Left colon (tissue), 2 donors: ENCODE results near the gene RNF150. TPM values are rescaled to one million over a fixed set of nuclear protein-coding genes. Genes with fewer than 3 reads are reported as not detected.

ENCODE experiments used
- ATAC-seq: fragments of 200-7000 bp; cut with Tn5 transposase; one replicate; pipeline ENCODE4 v1.9.1; 2020; ENCODE audit warnings: mild to moderate bottlenecking, moderate library complexity
- DNase-seq, 2 donors: peaks; one replicate each; pipeline ENCODE4 v3.0.0-alpha.2; 2020
- intact Hi-C, 2 donors: fragments of 100-400 bp; cut with DNase I in 1 of 2; cut with micrococcal nuclease in 1 of 2; formaldehyde crosslinking; loops; one replicate each; pipeline versions ENCODE4 v1.11.2 to v1.14.0; 2022; cut with DNase I, micrococcal nuclease
- total RNA-seq, 2 donors: library from RNA; stranded (reverse); fragmentation: NEBNext Ultra II Directional; extraction: Animal tissue kit (Norgen Biotek cat#: 25700); gene quantifications; one replicate each; pipeline ENCODE4 v1.2.1, GENCODE V29; 2021
- donor health status: DM: no; HTN: no; CAD: no.
- donor health status: DM: yes; HTN: yes; CAD: no.

Gene RNF150
- total RNA-seq, 2 donors from 2014 or later: 0.70 to 9.9 TPM

GRCh38 chr4:140904904-140905303 is 228.4 kb downstream of the RNF150 start:
- no peak for DNase-seq

DNA sequence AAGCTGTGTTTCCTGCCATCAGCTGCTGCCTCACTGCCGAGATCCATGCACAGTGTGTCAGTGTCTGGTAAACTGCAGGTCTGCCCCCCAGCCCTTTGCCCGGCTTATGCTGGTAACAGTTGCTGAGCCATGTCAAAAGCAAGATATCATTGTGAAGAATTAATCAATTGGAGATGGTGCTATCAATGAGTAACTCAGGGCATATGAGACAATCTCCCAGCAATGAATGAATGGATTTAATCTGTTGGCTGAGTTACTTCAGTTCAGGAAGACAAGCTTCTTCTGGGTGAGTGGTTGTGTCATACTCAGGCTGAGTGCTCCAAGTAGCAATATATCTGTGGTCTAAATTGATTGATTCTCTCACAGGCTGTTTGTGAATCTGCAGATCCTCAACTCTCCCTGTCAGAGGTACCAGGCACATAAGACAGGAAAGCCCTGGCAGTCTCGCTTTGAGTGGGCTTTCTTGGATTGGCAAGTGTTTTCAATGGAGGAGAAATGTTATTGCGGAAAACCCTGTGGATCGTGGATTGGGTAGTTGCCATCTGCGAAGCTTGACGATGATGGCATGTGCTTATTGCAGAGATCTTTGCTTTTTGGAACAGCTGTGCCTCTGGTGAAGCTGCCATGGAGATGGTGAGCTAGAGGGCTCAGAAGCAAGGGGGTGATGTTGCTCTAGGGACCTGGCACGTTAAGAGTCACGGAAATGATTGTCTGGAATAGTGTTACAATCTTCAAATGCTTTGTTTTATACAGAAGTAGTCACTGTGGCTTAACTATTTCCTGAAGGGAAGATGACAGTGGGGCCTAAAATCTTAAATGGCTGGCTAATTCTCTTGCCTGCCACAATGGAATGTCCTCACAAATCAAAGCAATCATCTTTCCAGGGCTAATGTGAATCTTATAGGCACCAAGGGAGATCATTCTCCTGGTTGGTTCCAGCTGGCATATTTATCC is 229.5 kb downstream of the RNF150 start:
- ATAC-seq (no peak), DNase-seq (no peak)
- intact Hi-C loops: no loop called here

More at GRCh38 chr4:140904904-140905303, 228.4 kb downstream of the RNF150 start:
- intact Hi-C loops: no loop called here
- no peak for ATAC-seq

- intact Hi-C loops: no loop called here
- ATAC-seq (no peak), DNase-seq (no peak)
Observed at GRCh38 chr4:140901736-140902336, 231.4 kb downstream of the RNF150 start.

- intact Hi-C loops: no loop called here
- DNase-seq (no peak), ATAC-seq (no peak)
Observed at GRCh38 chr4:140893939-140894338, 239.3 kb downstream of the RNF150 start.

DNA sequence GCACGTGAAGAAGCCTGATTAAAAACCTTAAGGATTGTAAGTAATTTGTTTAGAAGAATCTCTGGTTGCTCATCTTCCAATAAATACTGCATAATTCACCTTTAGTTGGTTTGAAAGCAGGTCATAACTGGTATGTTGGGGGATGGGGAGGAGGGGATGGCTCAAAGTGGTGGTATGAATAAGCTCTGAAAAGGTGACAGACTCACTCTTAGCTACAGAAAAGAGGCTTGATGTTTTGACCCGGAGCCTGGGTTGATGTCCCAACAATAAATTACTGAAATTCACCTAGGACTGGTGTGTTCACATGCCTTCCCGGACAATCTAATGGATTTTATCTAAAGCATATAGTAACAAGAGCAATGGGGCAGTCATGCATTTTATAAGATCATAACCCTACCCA is 245.2 kb downstream of the RNF150 start:
- intact Hi-C loops: no loop called here
- no peak for ATAC-seq
- DNase-seq: no peak

DNA sequence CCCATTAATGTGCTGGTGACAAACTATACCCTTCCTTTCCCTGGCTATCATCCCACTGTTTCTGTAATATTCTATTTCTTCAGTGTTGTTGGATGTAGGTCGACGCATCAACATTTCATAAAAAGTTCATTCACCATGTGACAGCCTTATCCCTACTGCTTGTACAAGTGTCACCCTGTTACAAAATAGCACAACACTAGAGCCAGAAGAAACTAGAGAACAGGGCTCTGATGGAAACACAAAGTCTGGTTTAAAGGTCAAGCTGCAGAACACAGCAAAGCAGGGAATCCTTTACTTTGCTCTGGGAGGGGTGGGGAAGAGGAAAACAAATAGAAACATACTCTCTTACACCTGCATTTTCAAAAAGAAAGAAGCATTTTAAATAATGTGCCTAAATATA is 245.8 kb downstream of the RNF150 start:
- DNase-seq: no peak
- no peak for ATAC-seq
- intact Hi-C loops: no loop called here

GRCh38 chr4:140884431-140885058 is 248.7 kb downstream of the RNF150 start:
- intact Hi-C loops: no loop called here

GRCh38 chr4:140877781-140878180 is 255.5 kb downstream of the RNF150 start:
- DNase-seq: no peak
- intact Hi-C loops: no loop called here
- no peak for ATAC-seq

More at GRCh38 chr4:140884431-140885058, 248.7 kb downstream of the RNF150 start:
- DNase-seq: peak; percentile 23 to 32
- peak; percentile 56 for ATAC-seq

DNA sequence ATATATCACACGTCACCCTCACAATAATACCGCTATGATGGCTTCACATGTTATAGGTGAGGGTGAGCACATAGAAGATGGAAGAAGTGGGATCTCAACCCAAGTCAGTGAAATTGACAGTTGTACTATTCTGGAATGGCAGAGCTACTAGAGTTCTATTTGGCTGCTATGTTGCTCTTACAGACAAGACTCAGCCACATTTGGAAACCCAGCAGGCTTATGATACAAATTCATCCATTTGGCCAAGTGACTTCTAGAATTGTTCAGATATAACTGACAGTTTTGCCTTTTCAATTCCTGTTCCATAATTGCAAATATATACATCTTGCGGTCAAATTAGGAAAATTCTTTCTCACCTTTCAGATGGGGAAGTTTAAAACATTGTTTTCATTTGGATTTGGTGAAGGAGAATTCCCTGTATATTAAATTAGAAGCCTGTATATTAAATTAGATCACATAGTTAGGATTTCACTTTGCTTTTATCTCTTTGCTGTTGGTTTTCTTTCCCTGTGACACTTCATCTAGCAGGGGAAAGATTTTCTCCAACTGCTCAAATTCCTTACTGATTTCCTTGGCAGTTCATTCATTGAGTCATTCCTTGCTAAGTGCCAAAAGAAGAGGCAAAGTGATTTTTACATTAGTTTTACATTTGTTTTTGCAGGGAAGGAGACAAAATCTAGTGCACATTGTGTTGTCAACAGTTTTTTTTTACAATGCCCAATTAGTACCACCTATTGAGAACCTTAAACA is 256.5 kb downstream of the RNF150 start:
- DNase-seq (no peak), ATAC-seq (no peak)
- intact Hi-C loops: no loop called here

DNA sequence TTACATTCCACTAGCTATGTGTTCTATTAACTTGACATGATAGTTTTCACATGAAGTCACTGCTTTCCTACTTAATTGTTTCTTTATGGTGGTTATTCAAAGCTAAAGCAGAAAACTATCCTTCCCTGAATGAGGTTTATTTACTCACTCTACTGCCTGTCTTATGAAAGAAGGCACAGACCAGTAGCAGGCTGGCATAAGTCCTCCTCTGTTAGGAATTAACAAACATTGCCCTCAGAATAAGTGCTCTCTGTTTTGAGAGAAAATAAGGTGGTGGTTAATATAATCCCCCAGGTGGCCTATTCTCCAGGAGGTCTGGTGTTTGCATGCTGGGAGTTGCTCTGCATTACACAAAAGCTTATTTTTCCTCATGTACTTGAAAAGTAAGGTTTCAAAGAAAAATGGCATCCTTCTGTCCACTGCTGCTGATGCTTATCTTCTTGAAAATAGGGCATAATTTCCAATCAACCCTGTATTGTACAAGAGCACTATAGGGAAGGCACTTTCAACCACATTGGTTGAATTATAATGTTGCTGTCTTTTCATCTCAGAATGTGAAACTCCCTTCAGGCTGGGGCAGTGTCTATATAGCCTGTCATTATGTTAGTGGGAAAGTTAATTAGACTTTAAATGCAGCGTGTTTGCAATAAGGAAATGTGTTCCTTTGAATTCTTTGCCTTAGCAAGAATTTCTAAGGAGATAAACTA is 257.4 kb downstream of the RNF150 start:
- DNase-seq (no peak), ATAC-seq (no peak)
- intact Hi-C loops: no loop called here

DNA sequence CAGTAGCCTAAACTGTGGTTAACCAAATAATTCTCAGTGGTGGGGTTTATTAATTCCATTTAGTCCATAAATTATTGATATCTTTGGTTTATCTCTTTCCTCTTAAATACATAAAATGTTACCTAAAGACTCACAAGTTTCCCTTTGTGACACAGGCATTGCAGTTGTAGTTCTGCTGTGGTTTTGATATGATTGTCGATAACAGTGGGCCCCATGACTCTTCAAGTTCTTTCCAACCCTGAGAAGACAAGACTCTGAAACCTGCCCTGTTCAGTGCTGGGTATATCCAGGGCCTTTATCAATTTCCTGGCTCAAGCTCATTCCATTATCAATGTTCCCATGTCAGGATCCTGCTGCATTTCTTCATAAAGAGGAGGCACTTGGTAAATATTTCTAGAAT is 259.2 kb downstream of the RNF150 start:
- intact Hi-C loops: no loop called here
- DNase-seq: no peak
- no peak for ATAC-seq

DNA sequence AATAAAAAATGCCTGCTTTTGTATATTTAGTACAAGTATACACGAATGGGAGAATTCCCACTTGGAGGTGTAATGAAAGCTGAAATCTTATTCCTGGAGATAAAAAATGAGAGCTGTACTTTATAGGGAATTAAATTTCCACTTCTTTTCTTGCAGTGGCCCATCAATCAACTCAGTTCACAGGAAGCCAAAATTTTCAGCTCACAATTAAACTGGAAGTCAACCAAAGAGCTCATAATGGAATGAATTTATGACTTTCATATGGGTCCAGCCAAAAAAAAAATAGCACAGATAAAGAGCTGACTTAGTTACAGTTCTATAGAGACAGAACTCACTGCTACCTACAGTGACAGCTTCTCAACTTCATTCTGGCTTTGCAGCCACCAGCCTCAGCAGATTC is 261.9 kb downstream of the RNF150 start:
- no peak for DNase-seq
- intact Hi-C loops: no loop called here
- no peak for ATAC-seq

- intact Hi-C loops: no loop called here
- ATAC-seq (no peak), DNase-seq (no peak)
Observed at GRCh38 chr4:140870427-140870826, 262.8 kb downstream of the RNF150 start.

DNA sequence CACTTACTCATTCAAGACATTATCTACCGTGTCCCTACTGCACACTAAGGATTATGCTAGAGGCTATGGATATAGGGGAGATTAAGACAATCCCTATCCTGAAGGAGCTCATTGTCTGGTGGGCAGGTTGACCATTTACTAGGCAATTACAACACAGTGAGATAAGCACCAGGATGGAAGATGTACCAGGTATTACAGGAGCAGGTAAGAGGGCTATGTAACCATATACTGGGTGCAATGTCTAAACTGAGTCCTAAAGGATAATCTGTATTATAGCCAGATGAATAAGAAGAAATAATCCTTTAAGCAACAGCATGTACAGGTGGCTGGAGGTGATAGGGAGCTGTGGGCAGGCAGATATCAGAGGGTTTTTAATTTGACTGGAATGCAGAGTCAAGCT is 263.8 kb downstream of the RNF150 start:
- intact Hi-C loops: loop anchor here in 1 of 2 donors (5.0 kb wide), 1 partner anchor 263 kb away; the partner anchor contains the start of gene RNF150
- DNase-seq (no peak), ATAC-seq (no peak)

DNA sequence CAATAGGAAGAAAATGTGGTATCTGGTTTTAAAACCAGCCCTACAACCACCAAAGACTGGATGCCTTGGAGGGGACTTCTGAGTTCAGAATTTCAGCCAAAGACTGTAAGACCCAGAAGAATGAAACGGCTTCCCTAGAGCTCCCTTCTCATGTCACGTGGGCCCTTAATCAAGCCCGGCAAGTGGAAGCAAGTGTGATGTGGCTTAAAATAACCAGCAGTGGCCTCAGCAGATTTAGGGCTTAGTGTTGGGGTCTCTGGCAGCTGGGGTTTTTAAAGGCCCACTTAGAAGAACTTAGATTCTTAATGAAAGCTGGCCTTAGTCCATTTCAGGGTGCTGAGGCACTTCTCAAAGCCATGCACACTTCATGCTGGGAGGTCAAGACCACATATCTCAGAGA is 265.9 kb downstream of the RNF150 start:
- ATAC-seq (no peak), DNase-seq (no peak)
- intact Hi-C loops: loop anchor here in 1 of 2 donors (5.0 kb wide), 1 partner anchor 265 kb away; the partner anchor contains the start of gene RNF150

DNA sequence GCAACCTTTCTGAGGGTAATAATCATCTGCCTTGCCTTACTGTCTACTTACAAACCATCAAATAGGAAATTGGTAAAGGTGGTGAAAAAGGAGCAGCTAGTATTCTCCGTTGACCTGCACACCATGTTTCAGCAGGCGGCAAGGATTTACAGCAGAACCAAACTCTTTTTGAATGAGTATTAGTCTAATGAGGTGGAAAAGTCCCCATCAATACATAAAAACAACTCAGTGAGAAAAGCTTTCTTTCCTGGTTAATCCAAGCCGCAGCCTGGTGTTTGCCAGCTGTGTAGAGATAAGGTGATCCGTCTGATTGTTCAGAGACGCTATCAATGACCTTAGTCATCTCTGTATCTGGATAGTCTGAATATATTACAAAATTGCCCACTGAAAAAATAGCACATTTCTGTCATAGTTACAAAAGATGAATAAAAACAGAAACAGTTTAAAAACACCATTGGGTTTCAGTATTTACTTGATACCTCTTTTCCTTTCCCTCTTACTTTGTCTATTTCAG is 266.7 kb downstream of the RNF150 start:
- ATAC-seq: no peak
- DNase-seq: no peak
- intact Hi-C loops: loop anchor here in 1 of 2 donors (5.0 kb wide), 1 partner anchor 266 kb away; the partner anchor contains the start of gene RNF150

- intact Hi-C loops: loop anchor here in 1 of 2 donors (5.0 kb wide), 1 partner anchor 267 kb away; the partner anchor contains the start of gene RNF150
- DNase-seq (no peak), ATAC-seq (no peak)
Observed at GRCh38 chr4:140865253-140866217, 267.7 kb downstream of the RNF150 start.
